Measurements from ENCODE around the gene FPR3. TPM values are rescaled to one million over a fixed set of nuclear protein-coding genes. Genes with fewer than 3 reads are reported as not detected.

Gene FPR3
- total and polyA plus RNA-seq, 4 experiments from 2014 or later = 3.2 TPM; not detected in 2

DNA sequence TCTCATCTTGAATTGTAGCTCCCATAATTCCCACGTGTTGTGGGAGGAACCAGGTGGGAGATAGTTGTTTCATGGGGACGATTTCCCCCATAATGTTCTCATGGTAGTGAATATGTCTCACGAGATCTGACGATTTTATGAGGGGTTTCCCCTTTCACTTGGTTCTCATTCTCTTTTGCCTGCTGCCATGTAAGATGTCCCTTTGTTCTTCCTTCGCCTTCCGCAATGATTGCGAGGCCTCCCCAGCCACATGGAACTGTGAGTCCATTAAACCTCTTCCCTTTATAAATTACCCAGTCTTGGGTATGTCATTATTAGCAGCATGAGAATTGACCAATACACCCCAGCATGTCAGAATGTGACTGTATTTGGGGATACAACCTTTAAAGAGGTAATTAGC is 39.4 kb upstream of the FPR3 start:
- no peak overlapping the region for H3K27ac ChIP-seq (ENCODE audit: low read depth, low read length)
- H3K4me1 ChIP-seq (ENCODE audit: insufficient read depth, low read length) = no peaks in the 10 kb centered on the region
- no peaks in the 10 kb centered on the region for H3K9me3 ChIP-seq (ENCODE audit: control insufficient read depth in 1 of 2, low read length in 2 of 2)
- Mint-ChIP-seq H3K4me3 (no peak overlapping the region), H3K27ac (peak overlapping the region in 1 of 7 donors; percentile 56), H3K4me1 (no peaks in the 10 kb centered on the region), H3K27me3 (peaks cover 3 to 6% of the 10 kb centered on the region in 2 donors), H3K36me3 (peaks cover 0 to 2% of the 10 kb centered on the region in 2 donors), H3K9me3 (peaks cover 2 to 18% (median 9%) of the 10 kb centered on the region in 8 donors)
- DNase-seq = no peak
- no peaks in the 10 kb centered on the region for H3K36me3 ChIP-seq (ENCODE audit: insufficient read depth, low read length)
- no peaks in the 10 kb centered on the region for H3K27me3 ChIP-seq (ENCODE audit: insufficient read depth, low read length)
- CTCF ChIA-PET (ENCODE audit: partially characterized antibody) = no interaction called here
- no peak overlapping the region for H3K4me3 ChIP-seq (ENCODE audit: low read length in 2 of 2)
- intact Hi-C loops (cut with micrococcal nuclease) = no loop called here
- POLR2A ChIA-PET (ENCODE audit: partially characterized antibody) = no interaction called here

- Histone ChIP-seq H3K4me3 (ENCODE audit: low read length in 2 of 2) (no peak within 1 kb of the TSS), H3K27ac (ENCODE audit: low read depth, low read length) (no peak within 1 kb of the TSS), H3K4me1 (ENCODE audit: insufficient read depth, low read length) (no peaks in the 10 kb centered on the region), H3K9me3 (ENCODE audit: control insufficient read depth in 1 of 2, low read length in 2 of 2) (no peaks in the 10 kb centered on the region), H3K27me3 (ENCODE audit: insufficient read depth, low read length) (no peaks in the 10 kb centered on the region), H3K36me3 (ENCODE audit: insufficient read depth, low read length) (no peaks in the 10 kb centered on the region)
- intact Hi-C loops (cut with micrococcal nuclease) = no loop called here
- Mint-ChIP-seq H3K36me3 (peaks cover 0 to 2% of the 10 kb centered on the region in 2 donors), H3K27ac (peak within 1 kb of the TSS in 1 of 7 donors; percentile 20), H3K4me1 (no peaks in the 10 kb centered on the region), H3K9me3 (peaks cover under 1 to 19% (median 9%) of the 10 kb centered on the region in 8 donors), H3K4me3 (no peak within 1 kb of the TSS), H3K27me3 (peaks cover 11 to 24% of the 10 kb centered on the region in 2 donors)
- ChIA-PET POLR2A (ENCODE audit: partially characterized antibody) (no interaction called here), CTCF (ENCODE audit: partially characterized antibody) (interaction anchor here (1.4 kb wide), 1 partner anchor 17 kb away, joined by 3 read pairs; no protein-coding TSS in a partner anchor)
- DNase-seq = no peak
Measured at GRCh38 chr19:51760697-51761356, 34.1 kb upstream of the FPR3 start, which contains the start of gene FPR2. TSS of gene FPR2 (plus strand) at chr19:51761180. CDS start at chr19:51768659, 7,479 bp downstream.

- no peaks in the 10 kb centered on the region for H3K4me1 Mint-ChIP-seq
- Histone ChIP-seq H3K4me3 (ENCODE audit: low read length in 2 of 2) (no peak overlapping the region), H3K27ac (ENCODE audit: low read depth, low read length) (no peak overlapping the region), H3K4me1 (ENCODE audit: insufficient read depth, low read length) (no peaks in the 10 kb centered on the region), H3K36me3 (ENCODE audit: insufficient read depth, low read length) (no peaks in the 10 kb centered on the region), H3K27me3 (ENCODE audit: insufficient read depth, low read length) (no peaks in the 10 kb centered on the region), H3K9me3 (ENCODE audit: control insufficient read depth in 1 of 2, low read length in 2 of 2) (no peaks in the 10 kb centered on the region)
- H3K36me3 Mint-ChIP-seq = peaks cover 0 to 2% of the 10 kb centered on the region in 2 donors
- H3K9me3 Mint-ChIP-seq = peaks cover 0 to 19% (median 9%) of the 10 kb centered on the region in 8 donors
- POLR2A ChIA-PET (ENCODE audit: partially characterized antibody) = no interaction called here
- CTCF ChIA-PET (ENCODE audit: partially characterized antibody) = interaction anchor here (1.4 kb wide), 1 partner anchor 16 kb away, joined by 3 read pairs; no protein-coding TSS in a partner anchor
- intact Hi-C loops (cut with micrococcal nuclease) = no loop called here
- no peak for DNase-seq
- no peak overlapping the region for H3K4me3 Mint-ChIP-seq
- peak overlapping the region in 1 of 7 donors; percentile 20 for H3K27ac Mint-ChIP-seq
- H3K27me3 Mint-ChIP-seq = peaks cover 10 to 26% of the 10 kb centered on the region in 2 donors
Measured at GRCh38 chr19:51761696-51762095, 33.3 kb upstream of the FPR3 start.

- ChIA-PET POLR2A (ENCODE audit: partially characterized antibody) (no interaction called here), CTCF (ENCODE audit: partially characterized antibody) (no interaction called here)
- H3K36me3 Mint-ChIP-seq = no peaks in the 10 kb centered on the region
- H3K9me3 Mint-ChIP-seq = peaks cover 0 to 19% (median 4%) of the 10 kb centered on the region in 8 donors
- Histone ChIP-seq H3K36me3 (ENCODE audit: insufficient read depth, low read length) (no peaks in the 10 kb centered on the region), H3K9me3 (ENCODE audit: control insufficient read depth in 1 of 2, low read length in 2 of 2) (no peaks in the 10 kb centered on the region), H3K27me3 (ENCODE audit: insufficient read depth, low read length) (no peaks in the 10 kb centered on the region), H3K4me1 (ENCODE audit: insufficient read depth, low read length) (no peaks in the 10 kb centered on the region), H3K27ac (ENCODE audit: low read depth, low read length) (no peak overlapping the region), H3K4me3 (ENCODE audit: low read length in 2 of 2) (no peak overlapping the region)
- intact Hi-C loops (cut with micrococcal nuclease) = no loop called here
- no peak overlapping the region for H3K27ac Mint-ChIP-seq
- H3K4me3 Mint-ChIP-seq = no peak overlapping the region
- H3K4me1 Mint-ChIP-seq = no peaks in the 10 kb centered on the region
- peaks cover 14 to 23% of the 10 kb centered on the region in 2 donors for H3K27me3 Mint-ChIP-seq
- DNase-seq = no peak
Measured at GRCh38 chr19:51765086-51765485, 29.9 kb upstream of the FPR3 start.

DNA sequence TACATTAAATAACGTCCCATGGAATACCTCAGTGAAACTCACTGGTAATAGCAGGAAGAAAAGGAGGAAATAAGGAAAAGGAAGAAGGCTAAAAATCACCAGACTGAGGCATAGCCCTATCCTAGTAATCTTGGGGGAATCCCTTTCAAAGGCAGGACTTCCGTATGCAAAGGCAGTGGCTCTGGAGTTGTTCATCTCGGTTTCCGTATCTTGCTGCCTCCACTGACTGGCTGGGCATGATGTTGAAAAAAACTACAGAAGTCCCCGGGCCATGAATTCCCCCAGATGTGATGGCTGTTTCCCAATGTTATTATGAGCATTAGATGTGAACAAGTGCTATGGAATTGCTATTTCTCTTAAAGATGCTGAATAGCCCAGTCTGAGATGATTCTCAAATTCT is 28.5 kb upstream of the FPR3 start:
- Histone ChIP-seq H3K4me1 (ENCODE audit: insufficient read depth, low read length) (no peaks in the 10 kb centered on the region), H3K9me3 (ENCODE audit: control insufficient read depth in 1 of 2, low read length in 2 of 2) (no peaks in the 10 kb centered on the region), H3K36me3 (ENCODE audit: insufficient read depth, low read length) (no peaks in the 10 kb centered on the region), H3K4me3 (ENCODE audit: low read length in 2 of 2) (no peak overlapping the region), H3K27me3 (ENCODE audit: insufficient read depth, low read length) (no peaks in the 10 kb centered on the region), H3K27ac (ENCODE audit: low read depth, low read length) (no peak overlapping the region)
- ChIA-PET CTCF (ENCODE audit: partially characterized antibody) (no interaction called here), POLR2A (ENCODE audit: partially characterized antibody) (no interaction called here)
- Mint-ChIP-seq H3K27me3 (peaks cover 14 to 23% of the 10 kb centered on the region in 2 donors), H3K4me3 (no peak overlapping the region), H3K4me1 (no peaks in the 10 kb centered on the region), H3K9me3 (peaks cover 0 to 19% (median 4%) of the 10 kb centered on the region in 8 donors), H3K36me3 (no peaks in the 10 kb centered on the region), H3K27ac (no peak overlapping the region)
- intact Hi-C loops (cut with micrococcal nuclease) = no loop called here
- no peak for DNase-seq

DNA sequence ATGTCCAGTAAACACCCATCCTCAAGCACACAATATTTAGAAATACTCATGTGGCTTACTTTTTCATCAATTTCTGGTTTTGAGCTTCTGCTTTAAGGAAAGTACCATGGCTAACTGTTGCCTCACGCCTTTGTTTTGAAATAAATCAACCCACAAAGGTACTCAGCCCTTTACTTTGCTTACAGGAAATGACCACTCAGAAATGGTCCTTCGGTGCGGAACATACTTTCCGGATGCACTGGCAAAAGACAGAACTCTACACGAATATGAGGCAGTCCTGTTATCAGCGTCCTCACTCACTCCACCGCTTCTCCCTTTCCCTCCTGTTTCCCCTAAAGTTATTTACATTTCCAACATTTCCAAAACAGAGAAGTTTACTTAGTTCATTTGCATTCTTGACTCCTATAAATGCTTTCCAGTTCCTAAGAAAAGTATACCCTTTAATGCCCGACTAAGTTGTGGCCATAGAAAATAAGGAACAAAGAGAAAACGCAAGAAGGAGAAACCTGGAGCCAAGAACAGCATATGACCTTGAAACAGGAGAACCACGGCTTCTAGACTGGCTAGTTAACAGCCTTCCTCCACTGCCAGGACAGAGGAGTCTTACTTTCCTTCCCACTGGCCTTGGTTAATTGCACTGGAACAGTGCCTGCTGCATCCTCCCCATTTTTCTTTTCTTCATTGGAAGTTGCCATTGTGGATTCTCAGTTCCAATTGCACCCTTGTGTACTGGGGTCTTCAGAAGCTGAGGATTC is 23.4 kb upstream of the FPR3 start:
- Histone ChIP-seq H3K27me3 (ENCODE audit: insufficient read depth, low read length) (no peaks in the 10 kb centered on the region), H3K36me3 (ENCODE audit: insufficient read depth, low read length) (no peaks in the 10 kb centered on the region), H3K4me1 (ENCODE audit: insufficient read depth, low read length) (no peaks in the 10 kb centered on the region), H3K27ac (ENCODE audit: low read depth, low read length) (no peak overlapping the region), H3K4me3 (ENCODE audit: low read length in 2 of 2) (no peak overlapping the region), H3K9me3 (ENCODE audit: control insufficient read depth in 1 of 2, low read length in 2 of 2) (no peaks in the 10 kb centered on the region)
- no peak overlapping the region for H3K27ac Mint-ChIP-seq
- intact Hi-C loops (cut with micrococcal nuclease) = no loop called here
- peaks cover 17 to 22% of the 10 kb centered on the region in 2 donors for H3K27me3 Mint-ChIP-seq
- ChIA-PET CTCF (ENCODE audit: partially characterized antibody) (interaction anchor here (0.6 kb wide), 1 partner anchor 376 kb away, joined by 6 read pairs; no protein-coding TSS in a partner anchor), POLR2A (ENCODE audit: partially characterized antibody) (no interaction called here)
- peaks cover 0 to 15% (median 4%) of the 10 kb centered on the region in 8 donors for H3K9me3 Mint-ChIP-seq
- H3K4me3 Mint-ChIP-seq = no peak overlapping the region
- H3K36me3 Mint-ChIP-seq = no peaks in the 10 kb centered on the region
- DNase-seq = no peak
- H3K4me1 Mint-ChIP-seq = no peaks in the 10 kb centered on the region

DNA sequence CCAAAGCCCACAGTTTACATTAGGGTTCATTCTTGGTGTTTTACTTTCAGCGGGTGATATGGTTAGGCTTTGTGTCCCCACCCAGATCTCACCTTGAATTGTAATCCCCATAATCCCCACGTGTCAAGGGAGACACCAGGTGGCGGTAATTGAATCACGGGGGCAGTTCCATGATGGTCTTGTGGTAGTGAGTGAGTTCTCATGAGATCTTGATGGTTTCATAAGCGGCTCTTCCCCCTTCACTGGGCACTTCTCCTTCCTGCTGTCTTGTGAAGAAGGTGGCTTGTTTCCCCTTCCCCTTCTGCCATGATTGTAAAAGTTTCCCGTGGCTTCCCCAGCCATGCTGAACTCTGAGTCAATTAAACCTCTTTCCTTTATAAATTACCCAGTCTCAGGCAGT is 22.0 kb upstream of the FPR3 start:
- intact Hi-C loops (cut with micrococcal nuclease) = no loop called here
- Mint-ChIP-seq H3K36me3 (no peaks in the 10 kb centered on the region), H3K4me1 (peaks cover 0 to 2% (median 0%) of the 10 kb centered on the region in 4 donors), H3K4me3 (no peak overlapping the region), H3K9me3 (peaks cover 0 to 15% (median 5%) of the 10 kb centered on the region in 8 donors), H3K27me3 (peaks cover 23 to 28% of the 10 kb centered on the region in 2 donors), H3K27ac (no peak overlapping the region)
- ChIA-PET POLR2A (ENCODE audit: partially characterized antibody) (no interaction called here), CTCF (ENCODE audit: partially characterized antibody) (no interaction called here)
- Histone ChIP-seq H3K27me3 (ENCODE audit: insufficient read depth, low read length) (no peaks in the 10 kb centered on the region), H3K4me1 (ENCODE audit: insufficient read depth, low read length) (no peaks in the 10 kb centered on the region), H3K27ac (ENCODE audit: low read depth, low read length) (no peak overlapping the region), H3K9me3 (ENCODE audit: control insufficient read depth in 1 of 2, low read length in 2 of 2) (no peaks in the 10 kb centered on the region), H3K36me3 (ENCODE audit: insufficient read depth, low read length) (no peaks in the 10 kb centered on the region), H3K4me3 (ENCODE audit: low read length in 2 of 2) (no peak overlapping the region)
- DNase-seq = no peak

Data from CD4-positive, alpha-beta memory T cell (primary cell).